Breast epithelium (tissue), 3 donors: ENCODE measurements around the gene GRM4.

Experiments used
- POLR2A ChIP-seq: fragments of 450-650 bp; IDR thresholded peaks from one replicate; pipeline ENCODE4 v1.6.1; 2016; ENCODE audit warnings: antibody characterized with exemption, mild to moderate bottlenecking, moderate library complexity
- POLR2AphosphoS5 ChIP-seq, 3 donors: sonication (generic); formaldehyde crosslinking; IDR thresholded peaks; one replicate each; pipeline ENCODE4 v1.6.1; 2017; ENCODE audit warnings: antibody characterized with exemption in 3 of 3
- TF ChIP-seq, protein P1 (sequence below), 3 donors: fragments of 450-650 bp; IDR thresholded peaks; one replicate each; pipeline ENCODE4 v1.5.1; 2016 to 2017; ENCODE audit warnings: antibody characterized with exemption in 3 of 3, mild to moderate bottlenecking in 3 of 3, moderate library complexity in 3 of 3

DNA sequence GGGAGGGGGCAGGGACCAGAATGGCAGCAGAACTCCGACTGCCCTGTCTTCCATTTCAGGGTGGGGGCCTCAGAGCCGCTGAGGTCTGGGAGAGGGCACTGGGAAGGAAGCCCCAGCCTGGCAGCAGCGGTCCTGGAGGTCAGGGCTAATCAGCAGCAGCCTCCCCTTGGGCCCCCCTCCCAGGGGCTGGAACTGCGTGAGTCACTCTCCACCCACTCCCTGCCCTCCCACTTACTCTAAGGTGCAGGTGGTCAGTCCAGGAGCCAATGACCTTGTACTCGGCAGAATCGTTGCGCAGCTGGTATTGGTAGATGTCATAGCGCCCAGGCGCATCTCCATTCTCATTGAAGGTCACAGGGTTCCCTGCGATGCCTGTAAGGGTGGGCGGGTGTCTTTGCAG, 105.9 kb downstream of the GRM4 start:
- TF ChIP-seq POLR2AphosphoS5 (IDR thresholded peaks at IDR 0.05), result no peak
- no peak for TF ChIP-seq POLR2A
- TF ChIP-seq, protein P1, sequence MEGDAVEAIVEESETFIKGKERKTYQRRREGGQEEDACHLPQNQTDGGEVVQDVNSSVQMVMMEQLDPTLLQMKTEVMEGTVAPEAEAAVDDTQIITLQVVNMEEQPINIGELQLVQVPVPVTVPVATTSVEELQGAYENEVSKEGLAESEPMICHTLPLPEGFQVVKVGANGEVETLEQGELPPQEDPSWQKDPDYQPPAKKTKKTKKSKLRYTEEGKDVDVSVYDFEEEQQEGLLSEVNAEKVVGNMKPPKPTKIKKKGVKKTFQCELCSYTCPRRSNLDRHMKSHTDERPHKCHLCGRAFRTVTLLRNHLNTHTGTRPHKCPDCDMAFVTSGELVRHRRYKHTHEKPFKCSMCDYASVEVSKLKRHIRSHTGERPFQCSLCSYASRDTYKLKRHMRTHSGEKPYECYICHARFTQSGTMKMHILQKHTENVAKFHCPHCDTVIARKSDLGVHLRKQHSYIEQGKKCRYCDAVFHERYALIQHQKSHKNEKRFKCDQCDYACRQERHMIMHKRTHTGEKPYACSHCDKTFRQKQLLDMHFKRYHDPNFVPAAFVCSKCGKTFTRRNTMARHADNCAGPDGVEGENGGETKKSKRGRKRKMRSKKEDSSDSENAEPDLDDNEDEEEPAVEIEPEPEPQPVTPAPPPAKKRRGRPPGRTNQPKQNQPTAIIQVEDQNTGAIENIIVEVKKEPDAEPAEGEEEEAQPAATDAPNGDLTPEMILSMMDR (IDR thresholded peaks at IDR 0.05), result no peak
